COLO829 (cell line): Measurements from ENCODE around the gene HDAC4.

ENCODE experiments used
- DNase-seq: peaks from one replicate; pipeline ENCODE4 v3.0.0; 2012; ENCODE audit warnings: low spot score

The HDAC4 gene

GRCh38 chr2:239368906-239369552 is 31.8 kb downstream of the HDAC4 start:
- DNase-seq = no peak

GRCh38 chr2:239368321-239368720 is 32.5 kb downstream of the HDAC4 start:
- no peak for DNase-seq

- DNase-seq = no peak
Measured at GRCh38 chr2:239366740-239367139, 34.1 kb downstream of the HDAC4 start.

- DNase-seq = no peak
Measured at GRCh38 chr2:239365782-239366435, 34.9 kb downstream of the HDAC4 start.

GRCh38 chr2:239365071-239365781 is 35.6 kb downstream of the HDAC4 start:
- DNase-seq = no peak

GRCh38 chr2:239363946-239364637 is 36.7 kb downstream of the HDAC4 start:
- DNase-seq = no peak

- no peak for DNase-seq
Measured at GRCh38 chr2:239362507-239362906, 38.3 kb downstream of the HDAC4 start.

GRCh38 chr2:239361311-239361642 is 39.5 kb downstream of the HDAC4 start:
- DNase-seq = no peak

GRCh38 chr2:239360421-239361310 is 40.2 kb downstream of the HDAC4 start:
- DNase-seq = no peak

GRCh38 chr2:239360008-239360407 is 40.8 kb downstream of the HDAC4 start:
- DNase-seq = no peak

- DNase-seq = no peak
Measured at GRCh38 chr2:239359196-239359912, 41.5 kb downstream of the HDAC4 start.

GRCh38 chr2:239358062-239358754 is 42.6 kb downstream of the HDAC4 start:
- no peak for DNase-seq

- no peak for DNase-seq
Measured at GRCh38 chr2:239355724-239356123, 45.1 kb downstream of the HDAC4 start.

- DNase-seq = no peak
Measured at GRCh38 chr2:239355139-239355538, 45.7 kb downstream of the HDAC4 start.

- no peak for DNase-seq
Measured at GRCh38 chr2:239354791-239355136, 46.1 kb downstream of the HDAC4 start.

GRCh38 chr2:239354132-239354790 is 46.6 kb downstream of the HDAC4 start:
- DNase-seq = no peak

GRCh38 chr2:239353692-239354091 is 47.1 kb downstream of the HDAC4 start:
- DNase-seq = no peak

GRCh38 chr2:239351687-239352086 is 49.1 kb downstream of the HDAC4 start:
- DNase-seq = no peak

- DNase-seq = no peak
Measured at GRCh38 chr2:239349453-239350135, 51.2 kb downstream of the HDAC4 start.
